Upper lobe of right lung (tissue), 1 donor: ENCODE measurements around the gene EDNRB. TPM values are rescaled to one million over a fixed set of nuclear protein-coding genes. Genes with fewer than 3 reads are reported as not detected.
A peak's percentile ranks its signal among the peaks of the same experiment; 100 is the strongest.
"Not testable (repeated sequence)": the region's sequence is repeated elsewhere in the genome, so short reads cannot be mapped to it uniquely, and the experiment has no call there.

Experiments
- ATAC-seq: fragments of 200-7000 bp; cut with Tn5 transposase; one replicate; pipeline ENCODE4 v1.9.1; 2020; ENCODE audit warnings: mild to moderate bottlenecking, moderate library complexity
- DNase-seq: peaks from one replicate; pipeline ENCODE4 v3.0.0-alpha.2; 2020
- H3K27ac ChIP-seq: fragments of 200-600 bp; one replicate; pipeline ENCODE4 v1.8.0; 2022
- H3K27me3 ChIP-seq: fragments of 200-600 bp; one replicate; pipeline ENCODE4 v1.8.0; 2022; ENCODE audit warnings: mild to moderate bottlenecking
- H3K36me3 ChIP-seq: fragments of 200-600 bp; one replicate; pipeline ENCODE4 v1.8.0; 2022
- H3K4me1 ChIP-seq: fragments of 200-600 bp; one replicate; pipeline ENCODE4 v1.8.0; 2022
- H3K4me3 ChIP-seq: fragments of 200-600 bp; one replicate; pipeline ENCODE4 v1.8.0; 2022; ENCODE audit warnings: mild to moderate bottlenecking
- H3K9me3 ChIP-seq: fragments of 200-600 bp; one replicate; pipeline ENCODE4 v1.8.0; 2022
- CTCF ChIP-seq: fragments of 200-600 bp; IDR thresholded peaks from one replicate; pipeline ENCODE4 v1.8.0; 2022; ENCODE audit warnings: antibody characterized with exemption
- intact Hi-C: fragments of 100-400 bp; cut with DNase I; formaldehyde crosslinking; loops from one replicate; pipeline ENCODE4 v1.11.0; 2022
- long read RNA-seq: library from polyadenylated mRNA; unstranded; transcript quantifications from one replicate; pipeline ENCODE4 v2.0.0, GENCODE V29; 2021
- total RNA-seq: library from RNA; stranded (reverse); fragmentation: NEBNext Ultra II Directional; extraction: Animal tissue kit (Norgen Biotek cat#: 25700); gene quantifications from one replicate; pipeline ENCODE4 v1.2.1, GENCODE V29; 2021
- donor health status: DM: no; HTN: yes; CAD: no; lungs with severe emphysema.

EDNRB gene
- total RNA-seq, result 61.7 TPM
- long read RNA-seq, full-length matches to known transcripts, result 87 of 100 reads
- long read RNA-seq, partial matches to known transcripts, result 9 of 100 reads
- long read RNA-seq, other reads (novel, unspliced or antisense), result 4 of 100 reads

DNA sequence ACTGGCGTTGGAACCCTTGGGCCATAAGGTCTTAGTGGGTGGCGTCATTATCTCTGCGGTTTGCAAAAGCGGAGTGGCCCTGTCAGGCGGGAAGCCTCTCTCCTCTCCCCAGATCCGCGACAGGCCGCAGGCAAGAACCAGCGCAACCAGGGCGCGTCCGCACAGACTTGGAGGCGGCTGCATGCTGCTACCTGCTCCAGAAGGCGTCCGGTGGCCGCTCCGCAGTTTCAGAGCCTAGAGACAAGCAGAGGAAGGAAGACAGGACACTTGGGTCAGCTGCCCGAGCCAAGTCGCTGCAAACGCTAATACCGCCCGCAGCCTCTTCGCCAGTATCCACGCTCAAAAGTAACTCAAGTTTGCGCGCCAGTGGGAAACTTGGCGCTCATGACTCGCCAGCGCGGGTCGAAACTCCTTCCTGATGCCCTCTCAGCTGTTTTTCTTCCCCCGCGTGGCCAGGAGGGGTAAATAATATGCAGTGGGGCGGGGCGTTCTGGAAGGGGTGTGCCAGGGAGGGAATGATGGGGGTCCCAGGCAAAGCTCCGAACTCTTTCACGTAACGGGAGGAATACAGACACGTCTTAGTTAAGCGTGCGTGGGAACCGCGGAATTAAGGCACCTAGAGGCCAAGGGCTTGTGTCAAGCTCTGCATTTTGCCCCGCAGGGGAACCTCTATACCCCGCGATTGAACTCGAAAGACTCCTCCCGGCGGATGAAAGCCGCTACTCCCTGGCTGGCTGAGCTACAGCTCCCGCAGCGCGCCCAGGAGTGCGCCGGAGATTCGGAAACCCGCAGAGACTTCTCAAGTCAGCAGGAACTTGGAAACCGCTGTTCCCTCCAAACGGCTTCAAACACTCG is at the start of gene EDNRB:
Gene EDNRB, minus strand, starts transcription at position 441 of the 855 bp plus-strand sequence. Its CDS starts 258 bp downstream, at position 183.
- intact Hi-C loops, result no loop called here
- Histone ChIP-seq H3K27me3 (peaks cover 6% of the 10 kb centered on the region), H3K4me1 (no peaks in the 10 kb centered on the region), H3K27ac (peak within 1 kb of the TSS; percentile 65), H3K9me3 (no peaks in the 10 kb centered on the region), H3K4me3 (peak within 1 kb of the TSS; percentile 68), H3K36me3 (no peaks in the 10 kb centered on the region)
- DNase-seq (peak; percentile 79), ATAC-seq (peak; percentile 78)
- peak; percentile 31 for TF ChIP-seq CTCF

DNA sequence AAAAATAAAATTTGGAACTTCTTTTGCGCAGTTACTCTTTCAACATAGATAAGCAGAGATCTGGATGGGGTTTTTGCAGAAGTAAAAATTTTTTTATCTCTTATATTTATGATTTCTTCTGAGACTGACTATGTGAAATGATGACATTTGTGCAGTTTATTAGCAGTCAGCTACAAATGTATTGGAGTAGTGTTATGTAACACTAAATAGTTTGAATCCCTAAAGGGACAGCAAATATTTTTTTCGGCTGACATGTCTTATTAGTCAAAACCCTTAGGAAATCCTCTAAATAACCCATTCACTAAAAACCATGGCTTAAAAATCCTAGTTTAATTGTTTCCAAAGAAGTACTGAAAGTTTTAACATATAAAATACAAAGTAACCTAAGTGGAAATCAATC is 48.0 kb upstream of the EDNRB start:
- H3K4me3 ChIP-seq, result no peak overlapping the region
- intact Hi-C loops, result no loop called here
- no peaks in the 10 kb centered on the region for H3K4me1 ChIP-seq
- no peak for ATAC-seq
- TF ChIP-seq CTCF, result no peak
- no peaks in the 10 kb centered on the region for H3K9me3 ChIP-seq
- DNase-seq, result no peak
- H3K27ac ChIP-seq, result no peak overlapping the region
- H3K36me3 ChIP-seq, result no peaks in the 10 kb centered on the region
- no peaks in the 10 kb centered on the region for H3K27me3 ChIP-seq

DNA sequence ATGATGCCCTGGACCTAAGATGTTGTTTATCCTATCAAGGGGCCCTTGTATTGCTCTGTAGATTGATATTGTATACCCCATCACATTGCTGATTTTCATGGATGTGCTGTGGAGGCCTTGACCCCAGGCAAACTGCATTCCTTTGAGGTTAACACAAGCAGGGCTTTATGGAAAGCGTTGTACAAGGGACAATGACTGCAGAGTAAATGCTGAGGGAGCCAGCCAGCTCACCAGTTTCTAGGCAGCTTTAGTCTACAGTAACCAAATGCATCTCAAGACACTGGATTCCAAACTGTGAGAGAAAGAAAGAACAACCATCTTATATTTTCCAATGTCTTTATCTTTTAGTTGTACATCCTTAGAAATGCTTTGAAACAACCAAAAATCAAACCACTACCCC is 34.1 kb upstream of the EDNRB start:
- no peak overlapping the region for H3K4me3 ChIP-seq
- intact Hi-C loops, result no loop called here
- ATAC-seq (no peak), DNase-seq (no peak)
- H3K4me1 ChIP-seq, result no peaks in the 10 kb centered on the region
- TF ChIP-seq CTCF, result no peak
- H3K27me3 ChIP-seq, result no peaks in the 10 kb centered on the region
- no peak overlapping the region for H3K27ac ChIP-seq
- no peaks in the 10 kb centered on the region for H3K9me3 ChIP-seq
- H3K36me3 ChIP-seq, result no peaks in the 10 kb centered on the region

DNA sequence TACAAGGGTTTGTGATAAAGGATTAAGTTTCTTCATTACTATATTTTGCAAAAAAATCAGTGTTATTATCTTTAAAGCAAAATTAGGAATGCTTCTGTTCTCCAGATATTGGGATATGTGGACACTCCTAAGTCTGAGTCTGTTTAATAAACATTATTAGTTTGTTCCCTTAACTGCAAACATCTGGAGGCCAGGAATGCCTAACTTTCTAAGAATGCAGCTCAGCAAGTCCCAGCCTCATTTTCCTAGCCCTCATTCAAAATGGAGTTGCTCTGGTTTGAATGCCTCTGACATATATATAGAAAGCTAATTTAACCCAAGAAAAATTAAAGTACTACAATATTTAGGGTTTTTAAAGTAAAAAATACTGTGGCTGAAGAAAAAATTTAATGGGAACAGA is 33.6 kb upstream of the EDNRB start:
- no peak for DNase-seq
- no peak for TF ChIP-seq CTCF

GRCh38 chr13:77946522-77946921 is 27.9 kb upstream of the EDNRB start:
- Histone ChIP-seq H3K9me3 (no peaks in the 10 kb centered on the region), H3K36me3 (no peaks in the 10 kb centered on the region), H3K4me1 (no peaks in the 10 kb centered on the region), H3K27ac (no peak overlapping the region), H3K27me3 (no peaks in the 10 kb centered on the region), H3K4me3 (no peak overlapping the region)
- intact Hi-C loops, result no loop called here
- ATAC-seq (no peak), DNase-seq (no peak)
- no peak for TF ChIP-seq CTCF

More for the DNA sequence above, 33.6 kb upstream of the EDNRB start:
- intact Hi-C loops, result no loop called here
- Histone ChIP-seq H3K27me3 (no peaks in the 10 kb centered on the region), H3K36me3 (no peaks in the 10 kb centered on the region), H3K4me1 (no peaks in the 10 kb centered on the region), H3K4me3 (no peak overlapping the region), H3K27ac (no peak overlapping the region), H3K9me3 (no peaks in the 10 kb centered on the region)
- ATAC-seq, result no peak

- H3K9me3 ChIP-seq, H3K27ac ChIP-seq, H3K27me3 ChIP-seq, intact Hi-C loops, ATAC-seq, H3K4me1 ChIP-seq, H3K4me3 ChIP-seq, H3K36me3 ChIP-seq: not testable (repeated sequence)
- DNase-seq, result peak; percentile 62
These were observed 16.4 kb upstream of the EDNRB start for GRCh38 chr13:77935063-77935462.
